ENCODE results near the gene FOXJ2.
A peak's percentile ranks its signal among the peaks of the same experiment; 100 is the strongest.
"Not testable (repeated sequence)": the region's sequence is repeated elsewhere in the genome, so short reads cannot be mapped to it uniquely, and the experiment has no call there.

Gene FOXJ2

DNA sequence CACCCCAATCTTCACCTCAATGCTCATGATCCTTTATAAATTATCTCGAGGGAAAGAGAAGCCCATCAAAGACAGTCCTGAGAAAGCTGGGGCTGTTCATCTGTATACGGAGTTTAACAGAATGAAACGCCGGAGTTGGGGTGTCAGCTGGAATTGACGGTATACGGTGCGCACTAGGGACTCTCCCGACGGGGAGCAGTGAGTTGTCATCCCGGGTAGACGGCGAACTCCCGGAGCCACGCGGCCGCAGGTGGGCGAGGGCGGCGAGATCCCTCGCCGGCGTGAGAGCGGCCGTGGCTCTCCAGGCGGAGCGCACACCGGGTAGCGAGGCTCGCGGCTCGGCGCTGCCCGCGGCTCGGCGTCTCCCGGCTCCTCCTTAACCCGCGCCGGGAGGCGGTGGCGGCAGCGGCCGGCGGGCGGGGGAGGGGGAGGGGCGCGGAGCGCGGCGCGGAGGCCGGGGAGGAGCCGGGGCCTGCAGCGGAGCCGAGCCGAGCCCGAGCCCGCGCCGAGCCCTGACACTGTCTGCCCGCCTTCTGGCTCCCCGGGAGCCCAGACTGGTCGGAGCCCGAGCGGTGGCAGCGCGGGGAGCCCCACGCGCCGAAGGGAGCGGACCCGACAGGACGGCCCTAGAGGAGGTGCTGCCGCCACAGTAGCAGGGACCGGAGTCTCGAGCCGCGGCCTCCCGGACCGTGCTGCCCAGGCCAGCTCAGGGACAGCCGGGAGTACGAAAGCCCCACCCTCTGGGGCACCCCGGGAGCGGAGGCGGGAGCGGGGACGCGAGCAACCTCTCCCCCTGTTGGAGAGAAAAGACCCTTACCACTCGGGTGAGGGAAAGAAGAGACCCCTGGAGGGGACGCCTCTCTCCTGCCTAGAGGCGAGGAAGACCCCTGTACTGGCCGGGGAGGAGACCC lies at the start of gene FOXJ2:
Gene FOXJ2 (plus strand): TSS at position 475 of the 911 bp plus-strand sequence. CDS start 7,117 bp downstream, outside the sequence.
- peak; percentile 44 to 47 for DNase-seq

- not testable (repeated sequence) for DNase-seq
Measured at GRCh38 chr12:7983019-7983418, 49.5 kb upstream of the FOXJ2 start.

DNA sequence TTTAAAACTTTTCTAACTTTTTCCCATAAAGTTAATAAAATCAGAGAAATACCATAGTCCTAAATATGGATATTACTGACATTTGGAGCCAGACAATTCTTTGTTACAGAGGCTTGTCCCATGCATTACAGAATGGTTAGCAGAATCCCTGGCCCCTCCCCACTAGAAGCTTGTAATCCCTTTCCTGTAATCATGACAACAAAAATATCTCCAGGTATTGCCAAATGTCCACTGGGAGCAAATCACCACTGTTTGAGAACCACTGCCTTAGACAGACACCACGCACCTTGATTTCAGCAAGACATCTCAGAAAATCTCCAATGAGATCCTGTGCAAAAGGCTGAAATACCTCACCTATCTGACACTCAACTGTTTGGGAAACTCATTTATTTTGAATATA lies 49.1 kb upstream of the FOXJ2 start:
- not testable (repeated sequence) for DNase-seq

GRCh38 chr12:7984900-7985299 lies 47.6 kb upstream of the FOXJ2 start:
- DNase-seq: no peak

DNA sequence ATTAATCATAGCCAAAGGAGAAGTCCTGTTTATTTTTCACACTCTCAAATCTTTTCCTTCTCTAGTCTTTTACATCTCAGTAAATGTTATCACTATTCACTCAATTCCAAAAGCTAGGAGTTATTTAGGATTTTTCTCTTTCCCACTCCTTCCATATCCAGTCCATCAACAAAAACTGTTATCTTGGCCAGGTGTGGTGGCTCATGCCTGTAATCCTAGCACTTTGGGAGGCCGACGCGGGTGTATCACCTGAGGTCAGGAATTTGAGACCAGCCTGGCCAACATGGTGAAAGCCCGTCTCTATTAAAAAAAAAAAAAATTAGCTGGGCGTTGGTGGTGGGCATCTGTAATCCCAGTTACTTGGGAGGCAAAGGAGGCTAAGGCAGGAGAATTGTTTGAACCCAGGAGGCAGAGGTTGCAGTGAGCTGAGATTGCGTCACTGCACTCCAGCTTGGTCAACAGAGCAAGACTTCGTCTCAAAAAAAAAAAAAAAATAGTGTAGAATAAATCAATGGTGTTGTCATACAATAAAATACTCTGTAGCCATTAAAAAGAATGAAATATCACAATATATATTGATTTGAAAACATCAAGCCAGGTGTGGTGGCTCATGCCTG lies 46.6 kb upstream of the FOXJ2 start:
- no peak for DNase-seq

DNA sequence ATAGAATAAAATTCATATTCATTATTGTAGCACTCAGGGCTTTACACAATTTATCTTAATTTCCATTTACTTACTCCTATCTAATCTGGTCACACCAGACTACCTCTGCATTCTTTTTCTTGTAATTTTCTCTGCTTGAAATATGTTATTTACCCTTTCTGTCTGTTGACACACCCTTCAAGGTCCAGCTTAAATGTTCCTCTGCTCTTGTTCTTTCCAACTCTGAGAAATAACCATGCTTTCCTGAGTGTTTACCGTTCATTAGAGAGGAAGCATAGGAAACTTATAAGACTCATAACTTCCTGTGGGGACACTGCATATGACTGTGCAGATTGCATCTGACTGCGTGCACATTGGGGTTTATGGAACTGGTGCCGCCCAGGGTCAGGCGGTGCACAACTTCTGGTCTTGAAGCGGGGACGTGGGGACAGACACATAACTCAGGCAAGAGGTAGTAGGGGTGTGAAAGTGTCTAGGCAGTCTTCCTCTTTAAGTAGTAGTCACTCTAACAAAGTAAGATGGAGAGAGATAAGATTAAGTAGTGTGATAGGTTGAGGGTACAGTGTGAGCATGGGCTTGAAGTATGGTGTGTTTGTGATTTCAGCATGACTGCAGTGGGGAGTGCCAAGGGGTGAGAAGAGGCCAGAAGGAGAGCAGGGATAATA lies 42.6 kb upstream of the FOXJ2 start:
- DNase-seq: peak; percentile 92 to 95

- DNase-seq: no peak
Measured at GRCh38 chr12:7991535-7991934, 41.0 kb upstream of the FOXJ2 start.

DNA sequence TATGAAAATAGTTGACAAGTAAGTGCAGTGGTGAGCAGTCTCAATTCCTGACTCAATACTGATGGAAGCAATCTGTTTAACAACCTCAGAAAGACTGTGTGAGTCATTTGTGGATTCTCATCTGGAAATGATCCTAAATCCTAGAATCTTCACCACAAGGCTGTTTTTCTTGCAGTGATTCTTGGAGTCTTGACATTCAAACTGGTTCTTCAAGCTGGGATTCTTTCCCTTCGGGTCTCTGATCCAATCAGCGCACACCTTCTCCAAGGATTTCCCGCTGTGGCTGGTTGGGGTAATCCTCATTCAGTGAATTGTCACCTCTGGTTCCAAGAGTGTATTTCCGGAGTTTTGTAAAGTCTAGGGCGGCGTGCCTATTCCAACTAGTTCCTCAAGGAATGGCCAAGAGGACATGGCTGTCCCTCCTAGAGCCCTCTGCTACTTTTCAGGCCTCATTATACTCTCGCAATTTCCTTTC lies 37.7 kb upstream of the FOXJ2 start:
- DNase-seq: no peak

GRCh38 chr12:7995266-7995963 lies 37.1 kb upstream of the FOXJ2 start:
- DNase-seq: peak; percentile 78 to 83

DNA sequence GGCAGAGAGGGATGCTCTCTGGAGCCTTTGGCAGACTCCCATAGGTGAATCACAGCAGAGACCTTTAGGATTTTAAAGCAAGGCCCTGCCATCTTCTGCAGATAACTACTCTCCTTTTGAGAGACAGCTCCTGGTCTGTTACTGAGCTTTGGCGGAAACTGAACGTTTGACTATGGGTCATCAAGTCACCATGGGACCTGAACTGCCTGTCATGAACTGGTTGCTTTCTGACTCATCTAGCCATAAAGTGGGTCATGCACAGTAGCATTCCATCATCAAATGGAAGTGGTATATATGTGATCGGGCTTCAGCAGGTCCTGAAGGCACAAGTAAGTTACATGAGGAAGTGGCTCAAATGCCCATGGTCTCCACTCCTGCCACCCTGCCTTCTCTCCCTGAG lies 31.7 kb upstream of the FOXJ2 start:
- DNase-seq: not testable (repeated sequence)

DNA sequence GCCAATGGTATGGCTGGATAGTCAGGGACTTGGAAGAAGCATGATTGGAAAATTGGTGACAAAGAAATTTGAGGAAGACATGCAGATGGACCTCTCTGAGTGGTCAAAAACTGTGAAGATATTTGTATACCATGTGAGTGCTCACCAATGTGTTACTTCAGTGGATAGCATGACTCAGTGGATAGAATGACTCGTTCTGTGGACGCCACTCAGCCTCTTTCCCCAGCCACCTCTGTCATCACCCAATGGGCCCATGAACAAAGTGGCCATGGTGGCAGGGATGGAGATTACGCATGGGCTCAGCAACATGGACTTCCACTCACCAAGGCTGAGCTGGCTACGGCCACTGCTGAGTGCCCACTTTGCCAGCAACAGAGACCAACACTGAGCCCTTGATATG lies 31.0 kb upstream of the FOXJ2 start:
- not testable (repeated sequence) for DNase-seq

DNA sequence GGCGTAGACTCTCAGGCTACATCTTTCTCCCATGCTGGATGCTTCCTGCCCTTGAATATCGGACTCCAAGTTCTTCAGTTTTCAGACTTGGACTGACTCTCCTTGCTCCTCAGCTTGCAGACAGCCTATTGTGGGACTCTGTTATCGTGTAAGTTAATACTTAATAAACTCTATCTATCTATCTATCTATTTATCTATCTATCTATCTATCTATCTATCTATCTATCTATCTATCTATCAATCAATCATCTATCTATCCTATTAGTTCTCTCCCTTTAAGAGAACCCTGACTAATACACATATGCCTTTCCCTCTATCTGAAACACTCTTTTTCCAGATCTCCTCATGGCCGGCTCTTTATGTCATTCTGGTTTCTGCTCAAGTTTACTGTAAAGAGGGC lies 27.6 kb upstream of the FOXJ2 start:
- DNase-seq: not testable (repeated sequence)

GRCh38 chr12:8011331-8011730 lies 21.2 kb upstream of the FOXJ2 start:
- no peak for DNase-seq

DNA sequence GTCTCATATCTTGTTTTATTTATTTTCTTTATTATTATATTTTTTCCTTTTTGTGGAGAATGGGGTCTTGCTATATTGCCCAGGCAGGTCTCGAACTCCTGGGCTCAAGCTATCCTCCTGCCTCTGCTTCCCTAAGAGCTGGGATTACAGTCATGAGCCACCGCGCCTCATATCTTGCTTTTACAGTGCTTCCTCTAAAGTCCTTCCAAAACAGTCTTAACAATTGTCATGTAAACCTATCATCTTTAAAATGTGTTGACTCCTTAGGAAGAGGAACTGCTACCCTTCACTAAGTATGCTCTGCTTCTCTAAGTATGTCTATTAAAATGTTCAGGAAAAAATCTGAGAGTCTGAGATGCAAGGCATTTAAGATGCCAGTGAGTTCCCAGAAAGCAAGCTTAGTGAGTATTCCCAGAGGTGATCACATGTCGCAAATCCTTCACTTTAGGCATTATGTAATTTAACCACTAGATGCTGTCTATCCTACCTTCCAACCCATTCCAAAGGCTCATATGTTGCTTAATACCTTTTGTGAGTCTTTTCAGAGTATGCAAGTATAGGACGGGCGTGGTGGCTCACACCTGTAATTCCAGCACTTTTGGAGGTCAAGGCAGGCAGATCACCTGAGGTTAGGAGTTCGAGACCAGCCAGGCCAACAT lies 19.7 kb upstream of the FOXJ2 start:
- no peak for DNase-seq

DNA sequence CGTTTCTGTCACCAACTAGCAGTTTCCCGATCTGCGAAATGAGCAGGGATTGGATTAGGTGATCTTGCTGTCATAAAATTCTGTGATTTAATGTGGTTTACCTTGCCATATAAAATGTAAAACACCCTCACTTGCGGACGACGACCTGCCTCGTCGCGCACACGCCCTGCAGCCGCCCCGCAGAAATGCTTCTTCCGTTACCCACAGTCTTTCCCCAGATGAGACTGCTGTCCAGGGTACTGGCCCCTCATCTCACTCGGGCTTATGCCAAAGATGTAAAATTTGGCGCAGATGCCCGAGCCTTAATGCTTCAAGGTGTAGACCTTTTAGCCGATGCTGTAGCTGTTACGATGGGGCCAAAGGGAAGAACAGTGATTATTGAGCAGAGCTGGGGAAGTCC lies 17.7 kb upstream of the FOXJ2 start:
- no peak for DNase-seq

DNA sequence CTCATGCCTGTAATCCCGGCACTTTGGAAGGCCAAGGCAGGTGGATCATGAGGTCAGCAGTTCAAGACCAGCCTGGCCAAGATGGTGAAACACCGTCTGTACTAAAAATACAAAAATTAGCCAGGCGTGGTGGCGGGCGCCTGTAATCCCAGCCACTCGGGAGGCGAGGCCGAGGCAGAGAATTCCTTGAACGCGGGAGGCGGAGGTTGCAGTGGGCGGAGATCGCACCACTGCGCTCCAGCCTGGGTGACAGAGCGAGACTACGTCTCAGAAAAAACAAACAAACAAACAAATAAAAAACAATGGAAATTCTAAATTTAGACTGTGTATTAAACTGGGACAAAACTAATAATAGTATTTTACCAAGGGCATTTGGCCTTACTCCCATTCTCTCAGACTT lies 14.3 kb upstream of the FOXJ2 start:
- DNase-seq: not testable (repeated sequence)

DNA sequence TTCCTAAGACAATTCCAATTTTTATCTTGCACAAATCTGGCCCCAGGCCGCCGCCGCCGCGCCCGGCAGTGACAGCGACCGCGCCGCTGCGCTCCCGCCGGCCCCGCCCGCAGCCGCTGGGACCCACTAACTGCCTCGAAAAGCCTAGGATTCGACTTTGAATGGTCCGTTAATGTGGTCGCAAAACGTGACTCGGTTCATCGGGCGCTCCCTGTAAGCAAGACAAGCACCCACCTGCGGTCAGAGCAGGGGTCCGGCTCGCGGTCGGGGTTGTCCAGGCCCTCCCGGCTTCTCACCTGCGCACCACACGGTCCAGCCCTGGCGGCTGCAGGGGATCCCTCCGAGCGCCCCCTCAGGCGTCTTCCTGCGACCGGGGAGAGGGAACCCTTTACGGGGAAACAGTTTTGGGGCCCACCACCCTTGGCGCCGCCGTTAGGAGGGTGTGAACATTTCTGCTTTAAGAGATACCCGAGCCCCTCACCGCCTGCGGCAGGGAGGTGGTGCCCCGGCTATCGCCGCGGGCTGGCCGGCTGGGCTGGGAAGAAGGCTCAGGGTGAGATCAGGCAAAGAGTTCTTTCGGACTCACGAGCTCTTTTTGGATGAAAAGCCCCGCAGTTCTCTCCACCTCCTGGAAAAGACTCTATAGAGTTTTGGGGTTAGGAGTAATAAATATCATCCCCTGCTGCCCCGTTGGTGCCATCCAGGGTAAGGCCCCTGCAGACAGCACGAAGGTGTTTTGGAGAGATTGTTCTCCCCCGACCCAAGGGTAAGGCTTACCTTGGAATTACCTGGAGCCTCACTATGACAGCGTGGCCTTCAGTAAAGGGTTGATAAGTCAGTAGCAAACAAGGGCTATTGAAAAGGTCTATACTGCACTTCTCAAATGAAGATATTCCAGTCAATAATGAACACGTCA lies 13.6 kb upstream of the FOXJ2 start:
- no peak for DNase-seq

DNA sequence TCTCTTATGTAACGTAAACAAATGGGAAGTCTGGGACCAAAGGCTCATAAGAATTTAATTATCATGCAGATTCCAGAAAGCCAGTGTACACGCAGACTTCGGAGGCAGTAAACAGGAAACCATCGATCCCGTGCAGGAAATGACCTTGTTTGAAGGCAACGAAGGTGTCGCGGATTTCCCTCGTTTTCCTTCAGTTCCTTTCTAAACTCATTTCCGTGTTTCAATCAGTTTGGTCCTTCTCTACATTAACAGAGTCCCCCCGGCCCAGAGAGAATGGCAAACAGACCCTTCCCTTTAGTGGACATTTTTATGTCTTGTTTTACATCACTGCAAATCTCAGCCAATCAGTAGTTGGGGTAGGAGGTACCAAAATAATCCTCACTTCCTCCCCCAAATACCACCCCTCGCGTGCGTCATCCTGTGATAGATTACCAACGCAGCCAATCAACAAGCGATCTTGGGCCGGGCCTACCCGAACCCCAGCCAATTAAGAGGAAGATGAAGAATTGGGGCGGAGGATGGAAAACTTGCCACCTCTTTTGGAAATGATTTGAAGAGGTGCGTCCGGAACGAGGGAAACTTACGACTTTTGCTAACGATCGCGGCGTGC lies 6.1 kb upstream of the FOXJ2 start:
- peak; percentile 95 to 97 for DNase-seq

DNA sequence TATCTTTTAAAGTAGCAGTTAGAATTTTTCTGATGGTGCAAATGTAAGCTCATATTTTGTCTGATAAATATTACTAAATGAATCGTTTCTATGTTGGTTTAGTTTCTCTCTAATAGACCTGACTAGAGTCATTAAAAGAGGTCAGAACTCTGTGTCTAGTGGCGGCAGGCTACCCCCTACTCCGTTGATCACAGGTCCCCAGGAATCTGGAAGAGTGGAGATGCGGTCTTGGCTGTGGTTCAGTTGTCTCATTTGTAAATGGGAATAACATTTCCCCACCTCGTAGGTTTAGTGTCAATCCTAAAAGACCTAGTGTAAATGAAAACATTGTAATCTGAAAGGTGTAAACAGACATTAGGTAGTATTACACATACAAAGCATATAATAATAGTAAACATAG lies 4.7 kb upstream of the FOXJ2 start:
- DNase-seq: no peak

DNA sequence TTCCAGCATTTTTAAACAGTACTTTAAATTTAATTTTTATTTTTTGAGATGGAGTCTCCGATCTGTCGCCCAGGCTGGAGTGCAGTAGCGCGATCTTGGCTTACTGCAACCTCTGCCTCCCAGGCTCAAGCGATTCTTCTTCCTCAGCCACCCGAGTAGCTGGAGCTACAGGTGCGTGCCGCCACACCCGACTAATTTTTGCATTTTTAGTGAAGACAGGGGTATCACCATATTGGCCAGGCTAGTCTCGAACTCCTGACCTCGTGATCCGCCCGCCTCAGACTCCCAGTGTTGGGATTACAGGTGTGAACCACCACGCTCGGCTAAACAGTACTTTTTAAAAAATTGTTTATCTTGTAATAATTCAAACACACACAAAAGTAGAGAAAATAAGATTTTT lies 4.2 kb upstream of the FOXJ2 start:
- DNase-seq: no peak

GRCh38 chr12:8030189-8030588 lies 2.3 kb upstream of the FOXJ2 start:
- no peak for DNase-seq

All from AML-193 (cell line).